ENCODE results near the gene STX11.
"Not testable (repeated sequence)": the region's sequence is repeated elsewhere in the genome, so short reads cannot be mapped to it uniquely, and the experiment has no call there.

The STX11 gene

DNA sequence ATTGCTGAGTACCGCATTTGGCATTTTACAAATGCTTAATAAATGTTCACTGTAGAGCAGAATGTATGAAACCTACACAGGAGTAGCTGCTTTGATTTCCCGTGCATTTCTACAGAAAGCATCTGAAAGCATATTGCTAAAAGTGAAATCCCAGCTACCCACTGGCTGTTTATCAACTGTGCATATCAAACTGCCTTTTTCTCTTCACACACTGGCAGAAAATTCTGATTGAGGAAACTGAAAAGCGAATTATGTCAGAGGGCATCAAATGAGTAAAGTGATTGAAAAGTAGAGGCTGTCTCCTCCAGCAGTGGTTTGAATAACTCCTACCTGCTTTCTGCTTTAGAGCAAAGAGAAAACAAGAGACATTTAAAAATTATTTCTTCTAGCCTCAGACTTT lies 28.0 kb downstream of the STX11 start:
- FAIRE-seq, result no peak

DNA sequence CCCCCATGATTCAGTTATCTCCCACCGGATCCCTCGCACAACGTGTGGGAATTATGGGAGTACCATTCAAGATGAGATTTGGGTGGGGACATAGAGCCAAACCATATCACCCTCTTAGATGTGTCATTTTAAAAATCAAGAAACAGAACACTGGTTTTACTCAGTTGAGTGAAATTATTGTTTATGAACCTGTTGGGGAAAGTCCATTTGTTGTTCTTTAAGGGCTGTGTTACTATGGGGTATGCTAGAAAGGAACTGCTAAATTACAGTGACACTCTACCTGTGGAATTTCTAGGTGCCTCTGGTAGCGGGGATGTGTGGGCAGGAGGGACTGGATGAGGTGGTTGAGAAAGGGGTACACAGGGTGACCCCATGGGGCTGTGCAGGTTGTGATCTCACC lies 28.9 kb downstream of the STX11 start:
- no peak for FAIRE-seq

DNA sequence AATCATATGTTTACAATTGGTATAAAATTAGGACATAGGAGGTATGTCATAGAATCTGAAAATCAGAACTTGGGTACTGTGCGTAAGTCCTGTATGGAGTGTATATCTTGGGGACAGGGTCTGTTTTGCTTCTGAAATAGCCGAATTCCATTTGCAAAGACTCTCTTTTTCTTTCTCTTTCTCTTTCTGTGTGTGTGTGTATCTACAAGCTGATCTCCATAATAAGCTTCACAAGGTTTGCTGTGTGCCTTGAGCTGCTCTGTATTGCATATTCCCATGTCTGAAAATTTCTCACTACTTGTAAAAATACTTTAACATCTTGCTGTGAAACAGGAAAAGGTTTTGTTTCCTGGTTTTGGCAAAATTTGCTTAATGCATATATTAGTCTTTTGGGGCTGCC lies 29.5 kb downstream of the STX11 start:
- no peak for FAIRE-seq

DNA sequence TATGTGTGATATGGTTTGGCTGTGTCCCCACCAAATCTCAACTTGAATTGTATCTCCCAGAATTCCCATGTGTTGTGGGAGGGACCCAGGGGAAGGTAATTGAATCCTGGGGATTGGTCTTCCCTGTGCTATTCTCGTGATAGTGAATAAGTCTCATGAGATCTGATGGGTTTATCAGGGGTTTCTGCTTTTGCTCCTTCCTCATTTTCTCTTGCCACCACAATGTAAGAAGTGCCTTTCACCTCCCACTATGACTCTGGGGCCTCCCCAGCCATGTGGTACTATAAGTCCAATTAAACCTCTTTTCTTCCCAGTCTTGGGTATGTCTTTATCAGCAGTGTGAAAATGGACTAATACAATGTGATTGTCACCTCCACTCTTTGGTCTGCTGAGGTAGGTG lies 30.0 kb downstream of the STX11 start:
- not testable (repeated sequence) for FAIRE-seq

DNA sequence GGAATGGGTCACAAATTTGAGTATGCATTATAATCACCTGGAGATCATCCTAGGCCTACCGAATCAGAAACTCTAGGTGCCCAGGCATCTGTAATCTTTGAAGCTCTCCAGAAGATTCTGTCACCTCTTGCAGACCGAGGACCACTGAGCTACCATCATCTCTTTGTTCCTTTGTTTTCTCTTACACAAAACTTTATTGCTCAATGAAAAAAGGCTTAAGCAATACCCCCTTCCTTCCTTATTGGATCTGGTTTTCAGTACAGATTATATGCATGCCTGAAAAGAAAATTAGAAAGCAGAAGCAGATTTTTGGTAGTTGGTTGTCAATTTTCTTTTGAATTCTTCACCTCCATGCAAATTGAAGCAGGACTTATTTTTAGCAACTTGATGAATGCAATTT lies 31.3 kb downstream of the STX11 start:
- no peak for FAIRE-seq

DNA sequence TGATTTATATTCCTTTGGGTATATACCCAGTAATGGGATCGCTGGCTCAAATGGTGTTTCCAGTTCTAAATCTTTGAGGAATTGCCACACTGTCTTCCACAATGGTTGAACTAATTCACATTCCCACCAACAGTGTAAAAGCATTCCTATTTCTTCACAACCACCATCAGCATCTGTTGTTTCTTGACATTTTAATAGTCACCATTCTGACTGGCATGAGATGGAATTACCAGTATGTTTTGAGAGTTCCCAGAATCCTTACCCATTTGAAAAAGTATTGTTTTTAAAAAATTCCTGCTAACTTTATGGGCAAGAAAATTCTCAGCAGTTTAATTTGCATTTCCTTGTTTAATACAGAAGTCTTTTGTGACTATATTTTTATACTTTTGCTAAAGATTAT lies 33.9 kb downstream of the STX11 start:
- not testable (repeated sequence) for FAIRE-seq

DNA sequence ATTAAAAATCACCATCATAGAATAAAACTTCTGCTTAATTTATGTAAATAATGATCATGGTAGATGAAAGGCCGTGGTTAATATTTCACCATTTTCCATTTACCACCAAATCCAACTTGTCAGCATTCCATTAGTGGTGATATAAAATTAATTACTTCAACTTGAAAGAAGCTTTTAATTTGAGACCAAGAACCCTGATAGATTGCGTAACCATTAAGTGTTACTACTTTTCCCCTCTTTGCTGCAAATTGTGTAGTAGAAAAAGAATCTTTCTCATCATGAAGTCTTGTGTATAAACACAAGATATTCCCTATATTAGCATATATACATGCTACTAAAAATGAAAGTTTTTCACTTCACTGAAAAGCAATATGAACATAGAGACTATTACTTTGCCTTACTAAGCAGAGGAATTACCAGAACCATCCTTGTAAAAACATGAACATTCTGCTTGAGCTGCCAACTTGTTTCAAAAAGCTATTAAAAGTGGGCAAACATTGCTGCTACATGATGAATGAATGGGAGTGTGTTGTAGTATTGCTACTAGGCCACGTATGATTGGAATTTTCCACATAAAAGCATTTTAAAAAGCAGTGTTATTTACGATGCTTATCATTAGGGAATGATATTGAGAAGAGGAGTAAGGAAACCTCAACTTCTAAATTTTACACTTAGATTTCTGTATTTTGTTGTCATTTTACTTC lies 35.0 kb downstream of the STX11 start:
- no peak for FAIRE-seq

DNA sequence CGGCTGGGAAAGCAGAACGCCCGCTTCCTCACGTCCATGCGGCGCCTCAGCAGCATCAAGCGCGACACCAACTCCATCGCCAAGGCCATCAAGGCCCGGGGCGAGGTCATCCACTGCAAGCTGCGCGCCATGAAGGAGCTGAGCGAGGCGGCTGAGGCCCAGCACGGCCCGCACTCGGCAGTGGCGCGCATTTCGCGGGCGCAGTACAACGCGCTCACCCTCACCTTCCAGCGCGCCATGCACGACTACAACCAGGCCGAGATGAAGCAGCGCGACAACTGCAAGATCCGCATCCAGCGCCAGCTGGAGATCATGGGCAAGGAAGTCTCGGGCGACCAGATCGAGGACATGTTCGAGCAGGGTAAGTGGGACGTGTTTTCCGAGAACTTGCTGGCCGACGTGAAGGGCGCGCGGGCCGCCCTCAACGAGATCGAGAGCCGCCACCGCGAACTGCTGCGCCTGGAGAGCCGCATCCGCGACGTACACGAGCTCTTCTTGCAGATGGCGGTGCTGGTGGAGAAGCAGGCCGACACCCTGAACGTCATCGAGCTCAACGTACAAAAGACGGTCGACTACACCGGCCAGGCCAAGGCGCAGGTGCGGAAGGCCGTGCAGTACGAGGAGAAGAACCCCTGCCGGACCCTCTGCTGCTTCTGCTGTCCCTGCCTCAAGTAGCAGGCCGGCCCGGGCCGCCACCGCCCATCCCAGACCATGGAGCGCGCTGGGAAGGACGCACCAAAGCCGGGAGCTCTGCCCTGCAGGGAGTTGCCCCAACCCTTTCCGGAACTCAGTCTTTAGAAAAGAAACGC lies 36.7 kb downstream of the STX11 start:
- no peak for FAIRE-seq

DNA sequence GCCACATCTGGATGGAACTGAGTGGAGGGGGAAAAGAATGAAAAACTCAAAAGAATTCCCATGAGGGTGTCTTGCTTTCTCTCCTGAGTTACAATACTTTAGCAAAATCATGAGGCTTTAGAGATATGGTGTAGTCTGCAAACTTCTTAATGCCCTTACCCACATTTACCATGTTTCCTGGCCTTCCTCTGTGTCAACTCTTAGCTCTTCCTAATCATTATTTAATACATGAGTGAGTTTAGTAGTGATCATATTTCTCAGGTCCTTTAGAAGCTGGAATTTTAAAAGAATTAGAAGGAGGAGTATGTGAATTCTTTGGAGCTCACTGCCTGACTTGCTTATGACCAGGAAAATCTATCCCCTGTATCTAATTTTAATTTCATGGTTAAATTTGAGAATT lies 39.0 kb downstream of the STX11 start:
- FAIRE-seq, result no peak

DNA sequence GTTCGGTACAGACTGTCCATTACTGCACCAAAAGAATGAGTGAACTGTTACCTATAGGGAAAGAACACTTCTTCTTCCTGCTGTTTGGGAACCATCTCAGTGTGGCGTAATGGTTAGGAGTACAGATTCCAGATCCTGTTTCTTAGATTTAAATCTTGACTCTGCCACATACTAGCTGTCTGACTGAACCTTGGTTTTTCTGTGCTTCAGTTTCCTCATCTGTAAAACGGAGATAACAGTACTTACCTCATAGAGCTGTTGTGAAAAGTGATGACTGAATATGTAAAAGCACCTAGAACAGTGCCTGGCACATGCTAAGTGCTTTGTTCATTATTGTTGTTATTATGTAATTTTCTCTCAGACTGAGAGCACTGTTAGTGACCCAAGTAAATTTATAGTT lies 39.8 kb downstream of the STX11 start:
- FAIRE-seq, result no peak

DNA sequence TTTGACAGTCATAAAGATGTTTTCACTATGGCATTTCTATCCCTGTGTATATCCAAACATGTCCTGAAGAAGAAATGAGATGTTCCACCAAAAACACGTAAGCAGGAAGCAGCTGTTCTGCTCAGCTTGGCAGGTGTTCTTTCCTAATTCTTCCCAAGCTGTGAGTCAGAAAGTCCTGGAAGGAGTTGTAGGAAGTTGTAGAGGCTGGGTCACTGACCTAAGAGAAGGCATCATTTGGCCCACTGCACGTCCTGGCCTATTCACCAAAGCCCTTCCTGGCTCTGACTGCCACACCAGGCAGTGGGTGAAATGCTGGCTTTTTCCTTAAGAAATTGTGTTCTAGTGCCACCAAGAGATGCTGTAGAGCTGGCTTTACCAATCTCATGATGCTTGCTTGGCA lies 40.3 kb downstream of the STX11 start:
- no peak for FAIRE-seq

DNA sequence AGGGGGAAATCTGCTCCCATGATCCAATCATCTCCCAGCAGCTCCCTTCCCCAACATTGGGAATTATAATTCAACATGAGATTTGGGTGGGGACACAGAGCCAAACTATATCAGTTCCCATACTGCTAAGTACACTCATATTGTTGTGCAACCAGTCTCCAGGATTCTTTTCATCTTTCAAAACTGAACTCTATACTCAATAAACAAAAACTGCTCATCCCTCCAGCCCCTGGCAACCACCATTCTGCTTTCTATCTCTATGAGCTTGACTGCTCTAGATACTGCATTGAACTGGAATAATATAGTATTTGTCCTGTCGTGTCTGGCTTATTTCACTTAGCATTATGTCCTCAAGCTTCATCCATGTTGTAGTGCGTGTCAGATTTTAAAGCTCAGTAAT lies 42.9 kb downstream of the STX11 start:
- no peak for FAIRE-seq

DNA sequence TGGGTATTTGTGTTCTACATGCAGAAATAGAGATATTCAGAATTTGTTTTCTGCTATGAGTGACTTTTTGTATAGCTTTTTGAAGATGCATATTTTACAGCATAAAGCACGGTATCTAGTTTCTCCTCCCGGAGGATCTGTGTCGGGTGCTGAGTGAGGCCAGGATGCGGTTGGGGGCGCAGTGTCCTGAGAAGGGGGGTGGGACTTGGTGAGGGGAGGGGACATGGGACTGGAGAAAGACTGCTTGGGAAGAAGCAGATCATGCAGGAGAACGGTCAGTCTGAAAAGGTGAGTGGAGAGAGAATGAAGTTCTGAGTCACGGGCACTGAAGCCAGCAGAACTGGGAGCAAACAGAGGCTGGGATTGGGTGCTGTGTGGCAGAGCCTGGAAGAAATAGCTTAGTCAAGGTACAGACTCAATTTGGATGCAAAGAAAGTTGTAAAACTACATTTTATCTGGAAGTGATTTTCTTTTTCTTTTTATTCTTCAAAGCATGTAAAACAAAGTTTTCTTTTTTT lies 44.0 kb downstream of the STX11 start:
- FAIRE-seq, result no peak

DNA sequence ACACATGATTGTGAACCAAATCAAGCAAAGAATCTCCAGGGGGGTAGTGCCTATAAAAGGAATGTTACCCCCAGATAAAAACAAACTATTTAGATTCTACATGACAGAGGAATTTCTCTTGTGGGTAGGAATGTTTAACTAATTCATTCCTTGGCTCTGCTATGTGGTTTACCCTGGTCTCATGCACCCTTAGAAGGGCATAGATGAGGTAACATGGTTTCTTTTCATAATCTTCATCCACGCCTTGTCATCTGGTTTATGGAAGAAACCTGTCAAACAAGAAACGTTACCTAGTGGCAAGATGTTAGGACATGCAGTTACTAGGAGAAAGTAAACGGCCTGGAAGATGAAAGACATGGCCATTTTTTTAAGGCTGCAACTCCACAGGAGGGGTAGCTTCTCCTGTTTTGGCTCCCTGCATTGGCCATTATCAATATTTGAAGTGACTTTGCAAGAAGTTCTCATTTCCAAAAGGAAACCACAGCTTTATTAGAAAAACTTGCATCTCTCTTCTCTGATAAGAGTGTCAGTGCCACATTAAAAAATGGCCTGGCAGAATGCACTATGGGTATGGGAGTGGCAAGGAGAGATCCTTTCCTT lies 45.5 kb downstream of the STX11 start:
- FAIRE-seq, result no peak

DNA sequence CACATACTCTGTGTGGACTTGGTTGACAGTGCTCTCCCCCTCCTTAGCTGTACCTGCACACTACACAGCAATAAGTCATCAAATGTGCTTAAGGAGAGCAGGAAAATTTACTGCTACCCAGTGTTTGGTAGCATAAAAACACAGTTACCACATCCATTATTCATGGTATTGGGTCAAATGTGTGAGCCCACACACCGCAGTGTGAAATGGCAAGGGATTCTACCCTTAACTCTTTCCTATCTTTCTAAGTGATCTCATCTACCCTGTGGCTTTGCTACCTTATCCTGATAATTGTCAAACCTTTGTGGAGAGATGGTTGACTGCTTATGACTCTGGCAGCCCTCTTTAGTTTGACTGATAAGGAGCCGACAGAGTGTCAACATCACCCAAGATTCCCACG lies 47.6 kb downstream of the STX11 start:
- FAIRE-seq, result no peak

DNA sequence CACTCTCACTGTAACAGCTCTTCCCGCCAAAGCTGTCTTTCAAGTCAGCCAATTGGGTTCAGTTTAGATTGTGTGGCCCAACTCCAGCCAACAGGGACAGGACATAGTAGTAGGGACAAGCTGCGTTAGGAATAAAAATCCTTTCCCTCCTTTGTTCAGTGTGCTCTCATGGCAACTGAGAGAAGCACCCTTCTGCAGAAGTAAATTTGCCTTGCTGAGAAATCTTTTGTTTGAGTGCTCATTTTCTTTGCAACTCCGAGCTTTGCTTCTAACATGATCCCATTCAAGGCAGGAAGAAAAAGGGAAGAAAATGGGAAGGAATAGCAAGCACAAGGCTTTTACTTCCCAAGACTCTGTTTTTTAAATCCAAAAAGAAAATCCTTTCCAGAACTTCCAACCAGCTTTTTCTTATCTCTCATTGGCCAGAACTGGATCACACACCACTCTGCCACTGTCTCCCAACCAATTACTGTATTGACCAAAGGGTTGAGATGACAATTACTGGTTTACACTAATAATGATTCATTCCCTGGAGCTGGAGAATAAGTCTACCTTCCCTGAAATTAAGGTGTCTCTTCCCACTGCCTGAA lies 52.7 kb downstream of the STX11 start:
- no peak for FAIRE-seq

DNA sequence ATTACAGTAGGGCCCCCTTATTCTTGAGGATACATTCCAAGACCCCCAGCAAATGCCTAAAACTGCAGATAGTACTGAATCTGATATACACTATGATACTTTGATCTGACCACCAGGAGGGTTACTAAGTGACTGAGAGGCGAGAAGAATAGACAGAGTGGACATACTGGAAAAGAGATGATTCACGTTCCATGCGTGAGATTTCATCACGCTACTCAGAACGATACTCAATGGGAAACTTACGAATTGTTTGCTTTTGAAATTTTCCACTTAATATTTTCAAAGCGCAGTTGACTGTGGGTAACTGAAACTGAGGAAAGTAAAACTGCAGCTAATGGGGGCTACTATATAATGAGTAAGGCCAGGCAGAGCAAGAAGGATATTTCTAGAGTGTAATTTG lies 60.8 kb downstream of the STX11 start:
- FAIRE-seq, result no peak

DNA sequence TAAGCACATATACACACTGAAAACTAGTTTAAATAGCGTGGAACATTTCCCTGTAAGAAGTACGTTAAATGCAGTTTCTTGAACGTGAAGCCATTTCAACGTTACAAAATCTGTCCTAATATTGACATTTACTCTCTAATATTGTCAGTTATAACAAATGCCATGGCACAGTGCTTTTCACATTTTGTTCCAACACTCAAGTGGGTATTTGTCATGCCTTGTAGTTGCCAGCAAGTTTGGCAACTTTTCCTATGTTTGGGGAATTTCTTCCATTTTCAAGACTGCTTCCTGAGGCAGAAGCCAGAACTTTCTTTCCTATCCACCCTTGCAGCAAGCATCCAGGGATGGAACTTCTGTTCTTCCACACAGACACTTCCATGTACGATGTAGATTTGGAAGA lies 63.0 kb downstream of the STX11 start:
- no peak for FAIRE-seq

DNA sequence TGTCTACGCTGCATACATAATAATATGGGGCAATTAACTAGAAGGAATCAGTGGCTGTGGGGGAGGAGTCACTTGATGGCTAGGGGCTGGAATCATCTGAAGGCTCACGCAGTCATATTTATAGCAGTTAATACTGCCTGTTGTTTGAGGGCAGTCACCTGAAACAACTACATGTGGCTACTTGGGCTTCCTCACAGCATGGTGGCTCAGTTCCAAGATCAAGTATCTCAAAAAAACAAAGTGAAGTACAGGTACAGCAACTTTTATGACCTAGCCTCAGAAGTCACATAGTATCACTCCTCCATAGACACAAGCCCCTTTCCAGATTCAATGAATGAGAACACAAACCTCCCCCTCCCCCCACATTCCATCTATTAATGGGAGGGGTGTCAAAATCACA lies 63.7 kb downstream of the STX11 start:
- FAIRE-seq, result no peak

DNA sequence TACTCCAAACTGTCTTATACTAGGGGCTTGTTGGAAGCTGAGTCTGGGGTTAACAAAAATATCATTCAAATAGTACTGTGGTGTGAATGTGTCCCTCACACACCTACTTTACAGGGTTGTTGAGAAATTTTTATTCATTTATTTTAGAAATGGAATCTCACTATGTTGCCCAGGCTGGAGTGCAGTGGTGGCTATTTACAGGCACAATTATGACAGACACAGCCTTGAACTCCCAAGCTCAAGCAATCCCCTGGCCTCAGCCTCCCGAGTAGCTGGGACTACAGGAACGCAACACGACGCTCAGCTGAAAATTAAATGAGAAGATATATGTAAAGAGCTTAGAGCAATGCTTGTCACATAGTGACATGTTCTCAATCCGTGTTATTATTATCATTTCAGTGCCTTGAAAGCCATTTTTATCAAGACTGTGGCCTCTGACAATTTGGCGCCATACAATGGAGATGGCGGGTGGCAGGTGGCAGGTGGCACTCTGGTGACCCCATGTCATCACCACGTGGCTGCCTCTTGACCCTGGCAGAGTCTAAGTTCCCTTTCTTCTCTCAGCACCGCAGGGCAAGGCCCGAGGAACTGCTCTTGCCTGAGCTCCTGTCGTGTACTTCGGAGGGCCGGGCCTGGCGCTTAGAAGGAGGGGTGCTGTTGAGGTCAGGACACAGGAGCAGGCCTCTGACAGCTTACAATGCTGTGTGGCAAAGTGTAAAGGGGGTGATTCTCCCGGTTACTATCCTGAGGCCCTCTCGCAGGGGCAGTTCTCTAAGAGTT lies 64.5 kb downstream of the STX11 start:
- FAIRE-seq, result no peak

DNA sequence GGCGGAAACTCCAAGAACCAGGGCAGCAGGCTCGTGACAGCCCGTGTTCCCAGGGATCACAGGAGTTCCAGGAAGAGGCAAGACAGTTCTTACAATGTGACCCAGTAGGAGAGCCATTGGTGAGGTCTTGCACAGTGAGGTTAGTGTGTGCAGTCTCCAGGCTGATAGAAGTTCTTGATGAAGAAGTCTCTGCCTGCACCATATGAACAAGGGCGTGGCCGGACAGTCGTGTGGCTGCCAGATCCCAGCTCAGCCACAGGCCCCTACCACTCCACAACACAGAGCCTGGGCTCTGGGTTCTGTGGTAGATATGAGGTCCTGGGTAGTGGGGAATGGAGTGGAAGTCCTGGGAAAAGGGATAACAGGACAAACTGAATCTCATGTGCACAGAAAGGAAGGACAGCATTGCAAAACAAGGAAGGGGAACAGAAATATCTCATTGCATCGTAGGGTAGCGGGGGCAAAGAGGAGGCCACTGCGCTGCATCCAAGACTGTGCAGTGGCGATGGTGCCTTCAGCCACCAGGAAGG lies 65.2 kb downstream of the STX11 start:
- no peak for FAIRE-seq

DNA sequence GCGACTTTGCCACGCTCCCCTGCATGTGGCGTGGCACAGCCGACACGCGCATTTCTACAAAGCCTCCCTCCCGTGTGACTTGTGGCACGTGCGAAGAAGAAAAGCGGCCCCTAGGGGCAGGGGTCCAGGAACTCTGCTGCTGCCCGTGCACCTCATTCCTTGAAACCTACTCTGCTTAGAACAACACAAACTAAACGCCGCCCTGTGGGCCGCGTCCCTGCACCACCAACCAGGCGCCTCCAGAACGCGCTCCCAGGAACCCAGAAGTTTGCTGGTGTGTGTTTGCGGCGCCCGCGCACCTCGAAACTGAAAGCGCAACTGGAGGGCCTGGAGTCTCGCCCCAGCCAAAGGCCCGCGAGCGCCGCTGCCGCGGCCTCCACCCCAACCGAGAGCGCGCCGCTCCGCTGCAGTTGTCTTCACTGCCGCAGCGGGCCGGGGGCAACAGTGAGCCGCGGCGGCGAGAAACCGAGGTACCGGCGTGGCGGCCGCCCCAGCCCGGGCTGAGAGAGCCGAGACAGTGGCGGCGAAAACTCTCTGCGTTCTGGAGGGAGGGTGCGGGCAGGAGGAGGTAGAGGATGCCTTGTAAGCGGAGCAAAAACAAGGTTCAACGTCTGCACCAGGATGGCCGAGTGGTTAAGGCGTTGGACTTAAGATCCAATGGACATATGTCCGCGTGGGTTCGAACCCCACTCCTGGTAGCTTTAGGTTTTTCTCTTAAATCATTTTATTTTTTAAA lies 65.8 kb downstream of the STX11 start:
- FAIRE-seq, result no peak

Measured in A204.1 (cell line).